OCI-M2 (cell line): ENCODE results near the gene EHD2.

Source experiments
- DNase-seq: peaks from one replicate; lab custom pipeline; 2025; ENCODE audit not compliant: unreplicated experiment; lab: John Stamatoyannopoulos, UW

EHD2 gene

GRCh38 chr19:47687906-47688305 lies 25.3 kb upstream of the EHD2 start:
- DNase-seq = no peak

GRCh38 chr19:47691090-47691489 lies 22.1 kb upstream of the EHD2 start:
- DNase-seq = no peak

GRCh38 chr19:47691782-47692181 lies 21.4 kb upstream of the EHD2 start:
- DNase-seq = no peak

- no peak for DNase-seq
Observed at GRCh38 chr19:47693489-47693888, 19.7 kb upstream of the EHD2 start.

- DNase-seq = no peak
Observed at GRCh38 chr19:47693903-47694302, 19.3 kb upstream of the EHD2 start.

- DNase-seq = no peak
Observed at GRCh38 chr19:47694466-47695273, 18.6 kb upstream of the EHD2 start.

- no peak for DNase-seq
Observed at GRCh38 chr19:47695533-47696262, 17.5 kb upstream of the EHD2 start.

- DNase-seq = no peak
Observed at GRCh38 chr19:47696635-47697034, 16.6 kb upstream of the EHD2 start.

GRCh38 chr19:47697863-47698609 lies 15.2 kb upstream of the EHD2 start:
- peak; percentile 54 for DNase-seq

- no peak for DNase-seq
Observed at GRCh38 chr19:47698631-47699359, 14.4 kb upstream of the EHD2 start.

- no peak for DNase-seq
Observed at GRCh38 chr19:47699360-47699917, 13.8 kb upstream of the EHD2 start.

GRCh38 chr19:47700934-47701716 lies 12.1 kb upstream of the EHD2 start:
- DNase-seq = no peak

GRCh38 chr19:47701717-47702552 lies 11.3 kb upstream of the EHD2 start:
- DNase-seq = no peak

GRCh38 chr19:47702671-47703070 lies 10.6 kb upstream of the EHD2 start:
- no peak for DNase-seq

- DNase-seq = no peak
Observed at GRCh38 chr19:47703301-47703700, 9.9 kb upstream of the EHD2 start.

GRCh38 chr19:47704024-47704423 lies 9.2 kb upstream of the EHD2 start:
- no peak for DNase-seq

GRCh38 chr19:47704656-47705055 lies 8.6 kb upstream of the EHD2 start:
- no peak for DNase-seq

GRCh38 chr19:47707135-47707925 lies 5.9 kb upstream of the EHD2 start:
- DNase-seq = no peak
